ENCODE measurements around the gene FAM107B.

GRCh38 chr10:14751014-14751896 lies 23.4 kb downstream of the FAM107B start:
- TF ChIP-seq CTCF (IDR thresholded peaks at IDR 0.05; ENCODE audit: low read depth, low read length, missing input control) (no peak), MAX (IDR thresholded peaks at IDR 0.05) (no peak), TAF1 (conservative IDR thresholded peaks at IDR 0.05) (no peak), ATF3 (IDR thresholded peaks at IDR 0.05) (no peak), EGR1 (IDR thresholded peaks at IDR 0.05; ENCODE audit: low read depth in 2 of 2) (no peak), REST (IDR thresholded peaks at IDR 0.05) (no peak), RXRA (IDR thresholded peaks at IDR 0.05) (no peak), RAD21 (IDR thresholded peaks at IDR 0.05) (no peak), HNF4A (conservative IDR thresholded peaks at IDR 0.05) (no peak), SP1 (IDR thresholded peaks at IDR 0.05) (no peak), GABPA (IDR thresholded peaks at IDR 0.05 in 1 of 2, conservative IDR thresholded peaks at IDR 0.05 in 1 of 2) (no peak), ZBTB33 (IDR thresholded peaks at IDR 0.05) (no peak)
